ENCODE data around the gene PRKG1. TPM values are rescaled to one million over a fixed set of nuclear protein-coding genes. Genes with fewer than 3 reads are reported as not detected.

Gene PRKG1
- total RNA-seq, 2 experiments from 2014 or later, result not detected

DNA sequence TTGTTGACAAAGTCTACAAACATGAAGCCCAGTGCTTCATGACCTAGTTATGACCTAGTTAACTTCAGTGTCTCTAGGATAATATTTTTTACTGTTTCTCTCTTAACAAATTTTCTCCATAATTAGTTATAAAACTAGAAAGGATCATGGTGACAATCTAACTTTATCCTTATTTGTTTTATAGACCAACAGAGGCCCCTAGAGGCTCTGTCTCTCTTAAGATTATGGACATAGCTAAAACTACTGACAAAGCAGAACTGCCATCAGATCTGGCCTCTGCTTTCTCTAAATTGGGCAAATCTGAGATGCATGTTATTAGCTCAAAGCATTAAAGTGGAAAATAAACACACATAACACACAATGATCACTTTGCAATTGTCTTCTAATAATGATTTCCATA, 449.2 kb downstream of the PRKG1 start:
- CTCF ChIA-PET, result no interaction called here
- Mint-ChIP-seq H3K36me3 (ENCODE audit: low read depth) (no peaks in the 10 kb centered on the region), H3K4me1 (ENCODE audit: low read depth) (no peaks in the 10 kb centered on the region), H3K9me3 (no peaks in the 10 kb centered on the region), H3K27me3 (ENCODE audit: low read depth) (no peaks in the 10 kb centered on the region), H3K27ac (no peak overlapping the region), H3K4me3 (no peak overlapping the region)
- DNase-seq, result no peak
- intact Hi-C loops (cut with micrococcal nuclease), result no loop called here

DNA sequence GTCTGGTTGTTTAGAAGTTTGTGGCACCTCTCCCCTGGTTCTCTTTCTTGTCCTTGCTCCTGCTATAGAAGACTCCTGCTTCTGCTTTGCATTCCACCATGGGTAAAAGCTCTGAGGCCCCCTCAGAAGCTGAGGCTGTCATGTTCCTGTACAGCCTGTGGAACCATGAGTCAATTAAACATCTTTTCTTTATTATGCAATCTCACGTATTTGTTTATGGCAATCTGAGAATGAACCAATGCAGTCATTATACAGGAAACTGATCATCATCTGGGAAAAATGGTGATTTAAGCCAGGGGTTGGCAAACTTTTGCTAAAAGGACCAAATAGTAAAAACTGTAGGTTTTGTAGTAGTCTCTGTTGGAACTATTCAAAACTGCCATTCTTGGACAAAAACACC, 449.8 kb downstream of the PRKG1 start:
- no peak for DNase-seq
- no peak overlapping the region for H3K27ac Mint-ChIP-seq
- intact Hi-C loops (cut with micrococcal nuclease), result no loop called here
- no peaks in the 10 kb centered on the region for H3K27me3 Mint-ChIP-seq (ENCODE audit: low read depth)
- no peaks in the 10 kb centered on the region for H3K4me1 Mint-ChIP-seq (ENCODE audit: low read depth)
- H3K9me3 Mint-ChIP-seq, result no peaks in the 10 kb centered on the region
- no peak overlapping the region for H3K4me3 Mint-ChIP-seq
- CTCF ChIA-PET, result no interaction called here
- no peaks in the 10 kb centered on the region for H3K36me3 Mint-ChIP-seq (ENCODE audit: low read depth)

DNA sequence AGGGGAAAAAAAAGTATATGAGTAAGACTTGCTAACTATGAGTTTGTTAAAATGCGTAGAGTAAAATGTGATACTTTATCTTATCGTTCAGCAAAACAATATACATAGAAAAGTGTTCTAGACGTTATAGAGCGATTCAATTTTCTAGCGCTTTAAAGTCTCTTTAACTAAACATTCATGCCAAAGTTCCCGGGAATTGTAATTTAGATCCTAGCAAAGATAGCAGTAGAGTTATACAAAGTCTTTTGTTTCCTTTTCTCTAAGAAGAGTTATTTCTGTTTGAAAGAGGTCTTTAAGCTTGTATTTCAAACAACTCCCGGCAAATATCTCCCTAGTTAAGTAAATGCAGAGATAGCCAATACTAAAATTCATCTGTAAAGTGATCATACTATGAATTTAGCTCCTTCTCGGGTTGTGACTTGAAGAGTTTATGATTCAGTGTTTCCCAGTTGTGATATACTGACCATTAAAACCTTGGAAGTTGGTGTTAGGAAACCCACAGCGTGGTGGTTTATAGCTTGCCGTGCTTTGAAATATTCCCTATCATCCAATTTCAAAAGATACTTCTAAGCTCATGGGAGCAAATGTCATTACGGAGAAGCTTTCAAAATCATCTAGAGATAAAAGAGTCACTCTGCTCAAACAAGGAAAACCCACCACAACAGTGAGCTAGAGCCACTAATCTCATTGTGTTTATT, 453.4 kb downstream of the PRKG1 start:
- CTCF ChIA-PET, result interaction anchor here (1.2 kb wide), 1 partner anchor 42 kb away, joined by 3 read pairs; no protein-coding TSS in a partner anchor
- Mint-ChIP-seq H3K27ac (no peak overlapping the region), H3K27me3 (ENCODE audit: low read depth) (no peaks in the 10 kb centered on the region), H3K4me3 (no peak overlapping the region), H3K4me1 (ENCODE audit: low read depth) (no peaks in the 10 kb centered on the region), H3K36me3 (ENCODE audit: low read depth) (no peaks in the 10 kb centered on the region), H3K9me3 (no peaks in the 10 kb centered on the region)
- intact Hi-C loops (cut with micrococcal nuclease), result no loop called here
- no peak for DNase-seq

GRCh38 chr10:51528527-51528926, 454.2 kb downstream of the PRKG1 start:
- Mint-ChIP-seq H3K4me3 (no peak overlapping the region), H3K9me3 (no peaks in the 10 kb centered on the region), H3K4me1 (ENCODE audit: low read depth) (no peaks in the 10 kb centered on the region), H3K27ac (no peak overlapping the region), H3K36me3 (ENCODE audit: low read depth) (no peaks in the 10 kb centered on the region), H3K27me3 (ENCODE audit: low read depth) (no peaks in the 10 kb centered on the region)
- CTCF ChIA-PET, result interaction anchor here (1.2 kb wide), 1 partner anchor 41 kb away, joined by 3 read pairs; no protein-coding TSS in a partner anchor
- intact Hi-C loops (cut with micrococcal nuclease), result no loop called here
- no peak for DNase-seq

DNA sequence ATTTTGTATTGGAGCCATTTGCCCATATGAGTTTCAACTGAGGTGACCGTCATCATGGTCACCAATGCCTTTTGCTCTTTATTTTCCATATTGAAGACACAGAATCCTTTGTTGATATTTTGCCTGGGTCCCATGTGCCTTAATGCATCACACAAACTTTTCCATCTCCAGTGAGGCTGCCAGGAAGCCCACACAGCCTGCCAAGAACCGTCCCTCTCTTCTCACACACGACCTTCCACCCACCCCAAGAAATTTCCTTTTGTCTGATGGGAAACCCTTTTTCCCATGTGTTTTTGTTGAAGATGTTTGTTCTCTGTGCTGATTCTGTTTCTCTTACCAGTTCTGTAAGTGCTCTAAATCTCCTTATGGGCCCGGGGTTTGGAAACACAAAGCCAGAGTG, 456.3 kb downstream of the PRKG1 start:
- DNase-seq, result no peak
- no peak overlapping the region for H3K4me3 Mint-ChIP-seq
- no peaks in the 10 kb centered on the region for H3K4me1 Mint-ChIP-seq (ENCODE audit: low read depth)
- intact Hi-C loops (cut with micrococcal nuclease), result no loop called here
- no peaks in the 10 kb centered on the region for H3K27me3 Mint-ChIP-seq (ENCODE audit: low read depth)
- no peaks in the 10 kb centered on the region for H3K9me3 Mint-ChIP-seq
- no peak overlapping the region for H3K27ac Mint-ChIP-seq
- CTCF ChIA-PET, result no interaction called here
- no peaks in the 10 kb centered on the region for H3K36me3 Mint-ChIP-seq (ENCODE audit: low read depth)

GRCh38 chr10:51532044-51532443, 457.8 kb downstream of the PRKG1 start:
- CTCF ChIA-PET, result interaction anchor here (0.8 kb wide), 1 partner anchor 429 kb away, joined by 3 read pairs; no protein-coding TSS in a partner anchor
- H3K4me1 Mint-ChIP-seq (ENCODE audit: low read depth), result no peaks in the 10 kb centered on the region
- intact Hi-C loops (cut with micrococcal nuclease), result no loop called here
- H3K27me3 Mint-ChIP-seq (ENCODE audit: low read depth), result no peaks in the 10 kb centered on the region
- DNase-seq, result no peak
- no peaks in the 10 kb centered on the region for H3K9me3 Mint-ChIP-seq
- no peak overlapping the region for H3K4me3 Mint-ChIP-seq
- no peaks in the 10 kb centered on the region for H3K36me3 Mint-ChIP-seq (ENCODE audit: low read depth)
- H3K27ac Mint-ChIP-seq, result no peak overlapping the region

DNA sequence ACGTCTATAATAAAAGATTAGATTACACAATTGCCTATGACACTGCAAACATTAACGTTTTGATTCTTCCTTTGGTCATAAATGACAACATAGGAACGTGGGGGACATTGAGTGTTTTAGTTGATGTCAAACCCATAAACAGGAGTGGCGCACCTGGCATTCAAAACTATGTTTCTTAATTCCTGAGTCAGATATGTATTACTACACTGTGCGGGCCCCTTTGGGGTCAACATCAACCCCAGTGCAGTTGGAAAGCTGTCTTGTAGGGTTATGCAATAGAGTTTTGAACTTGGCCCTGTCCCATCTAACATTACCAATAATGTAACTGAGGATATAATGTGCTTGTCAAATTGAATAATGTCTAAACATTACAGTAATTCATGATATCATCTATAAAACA, 468.6 kb downstream of the PRKG1 start:
- Mint-ChIP-seq H3K4me1 (ENCODE audit: low read depth) (no peaks in the 10 kb centered on the region), H3K36me3 (ENCODE audit: low read depth) (no peaks in the 10 kb centered on the region), H3K4me3 (no peak overlapping the region), H3K27ac (no peak overlapping the region), H3K9me3 (no peaks in the 10 kb centered on the region), H3K27me3 (ENCODE audit: low read depth) (peaks cover 2% of the 10 kb centered on the region)
- DNase-seq, result no peak
- CTCF ChIA-PET, result no interaction called here
- intact Hi-C loops (cut with micrococcal nuclease), result no loop called here

DNA sequence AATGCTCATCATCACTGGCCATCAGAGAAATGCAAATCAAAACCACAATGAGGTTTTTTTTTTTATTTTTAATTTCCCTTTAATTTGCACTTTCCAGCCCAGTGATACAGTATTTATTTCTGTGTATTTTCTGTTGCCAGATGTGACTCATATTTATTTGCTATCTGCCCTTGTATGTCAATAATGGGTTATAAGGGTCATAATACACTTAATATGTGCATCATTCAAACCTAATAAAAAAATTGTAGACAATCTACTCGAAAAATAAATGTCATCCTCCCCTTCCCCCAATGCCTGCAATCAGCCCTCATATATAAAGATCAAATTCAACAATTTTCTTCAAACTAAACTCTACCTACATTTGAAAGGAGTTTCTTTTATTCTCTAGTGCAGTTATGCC, 470.6 kb downstream of the PRKG1 start:
- no peaks in the 10 kb centered on the region for H3K36me3 Mint-ChIP-seq (ENCODE audit: low read depth)
- H3K27ac Mint-ChIP-seq, result no peak overlapping the region

GRCh38 chr10:51547941-51548340, 473.7 kb downstream of the PRKG1 start:
- Mint-ChIP-seq H3K4me1 (ENCODE audit: low read depth) (no peaks in the 10 kb centered on the region), H3K27me3 (ENCODE audit: low read depth) (no peaks in the 10 kb centered on the region), H3K9me3 (no peaks in the 10 kb centered on the region), H3K27ac (no peak overlapping the region), H3K36me3 (ENCODE audit: low read depth) (no peaks in the 10 kb centered on the region), H3K4me3 (no peak overlapping the region)
- intact Hi-C loops (cut with micrococcal nuclease), result no loop called here
- no peak for DNase-seq
- CTCF ChIA-PET, result no interaction called here

More for the DNA sequence above, 470.6 kb downstream of the PRKG1 start:
- DNase-seq, result no peak
- intact Hi-C loops (cut with micrococcal nuclease), result no loop called here
- no peak overlapping the region for H3K4me3 Mint-ChIP-seq
- H3K4me1 Mint-ChIP-seq (ENCODE audit: low read depth), result no peaks in the 10 kb centered on the region
- no peaks in the 10 kb centered on the region for H3K9me3 Mint-ChIP-seq
- CTCF ChIA-PET, result no interaction called here
- peaks cover 2% of the 10 kb centered on the region for H3K27me3 Mint-ChIP-seq (ENCODE audit: low read depth)

- Mint-ChIP-seq H3K27ac (no peak overlapping the region), H3K4me1 (ENCODE audit: low read depth) (no peaks in the 10 kb centered on the region), H3K9me3 (no peaks in the 10 kb centered on the region), H3K4me3 (no peak overlapping the region), H3K36me3 (ENCODE audit: low read depth) (no peaks in the 10 kb centered on the region), H3K27me3 (ENCODE audit: low read depth) (peaks cover 5% of the 10 kb centered on the region)
- intact Hi-C loops (cut with micrococcal nuclease), result no loop called here
- no peak for DNase-seq
- CTCF ChIA-PET, result no interaction called here
These were observed 478.6 kb downstream of the PRKG1 start for GRCh38 chr10:51552879-51553278.

- no peaks in the 10 kb centered on the region for H3K36me3 Mint-ChIP-seq (ENCODE audit: low read depth)
- peaks cover 2% of the 10 kb centered on the region for H3K27me3 Mint-ChIP-seq (ENCODE audit: low read depth)
- DNase-seq, result no peak
- no peak overlapping the region for H3K4me3 Mint-ChIP-seq
- no peaks in the 10 kb centered on the region for H3K9me3 Mint-ChIP-seq
- no peak overlapping the region for H3K27ac Mint-ChIP-seq
- H3K4me1 Mint-ChIP-seq (ENCODE audit: low read depth), result no peaks in the 10 kb centered on the region
- intact Hi-C loops (cut with micrococcal nuclease), result no loop called here
- CTCF ChIA-PET, result no interaction called here
These were observed 490.7 kb downstream of the PRKG1 start for GRCh38 chr10:51564896-51565510.

DNA sequence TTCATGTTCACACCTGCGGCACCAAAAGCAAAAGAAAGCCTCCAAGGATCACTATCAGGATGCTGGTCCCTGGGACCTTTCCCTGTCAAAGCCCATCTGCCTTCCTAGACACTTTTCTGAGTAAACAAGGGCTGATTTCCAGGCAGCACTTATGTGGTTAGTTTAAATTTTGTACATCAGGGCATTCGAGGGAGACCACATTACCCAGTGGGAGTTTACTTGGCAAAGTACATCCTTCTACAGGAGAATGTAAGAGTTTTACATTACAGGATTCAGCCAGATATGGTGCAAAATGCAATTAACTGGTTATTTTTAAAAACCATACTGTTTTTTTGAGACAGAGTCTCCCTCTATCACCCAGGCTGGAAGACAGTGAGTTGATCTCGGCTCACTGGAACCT, 493.0 kb downstream of the PRKG1 start:
- CTCF ChIA-PET, result no interaction called here
- DNase-seq, result no peak
- H3K9me3 Mint-ChIP-seq, result no peaks in the 10 kb centered on the region
- intact Hi-C loops (cut with micrococcal nuclease), result no loop called here
- H3K4me3 Mint-ChIP-seq, result no peak overlapping the region
- H3K27ac Mint-ChIP-seq, result no peak overlapping the region
- H3K27me3 Mint-ChIP-seq (ENCODE audit: low read depth), result no peaks in the 10 kb centered on the region
- no peaks in the 10 kb centered on the region for H3K4me1 Mint-ChIP-seq (ENCODE audit: low read depth)
- H3K36me3 Mint-ChIP-seq (ENCODE audit: low read depth), result no peaks in the 10 kb centered on the region

DNA sequence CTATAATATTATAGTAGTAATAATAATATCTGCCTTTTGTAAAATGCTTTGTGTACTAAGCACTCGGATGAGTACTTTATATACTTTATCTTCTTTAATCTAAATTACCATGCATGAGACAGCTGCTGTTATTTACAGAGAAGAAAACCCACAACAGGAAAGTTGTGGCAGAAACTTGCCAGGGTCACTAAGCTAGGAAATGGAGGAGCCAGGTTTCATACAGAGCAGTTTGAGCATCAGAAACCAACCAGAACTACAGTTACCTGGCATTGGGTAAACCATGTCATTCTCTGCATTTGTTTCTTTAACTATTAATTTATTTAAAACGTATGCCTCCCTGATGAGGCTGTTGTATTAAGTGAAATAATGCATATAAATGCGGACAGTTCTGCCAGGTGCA, 495.2 kb downstream of the PRKG1 start:
- intact Hi-C loops (cut with micrococcal nuclease), result no loop called here
- H3K27me3 Mint-ChIP-seq (ENCODE audit: low read depth), result no peaks in the 10 kb centered on the region
- no peak overlapping the region for H3K27ac Mint-ChIP-seq
- no peaks in the 10 kb centered on the region for H3K4me1 Mint-ChIP-seq (ENCODE audit: low read depth)
- H3K4me3 Mint-ChIP-seq, result no peak overlapping the region
- H3K36me3 Mint-ChIP-seq (ENCODE audit: low read depth), result no peaks in the 10 kb centered on the region
- DNase-seq, result no peak
- no peaks in the 10 kb centered on the region for H3K9me3 Mint-ChIP-seq
- CTCF ChIA-PET, result interaction anchor here (1.2 kb wide), 1 partner anchor 41 kb away, joined by 3 read pairs; no protein-coding TSS in a partner anchor

All from activated naive CD4-positive, alpha-beta T cell treated with anti-CD3 and anti-CD28 coated beads for 36 hours (primary cell).